DOHH2 (cell line): ENCODE data around the gene CAPN12.

Experiments
- H3F3A ChIP-seq: fragments of 200-600 bp; sonication (generic), shearing (Covaris generic); 2 replicates; pipeline ENCODE4 v1.6.0; 2016; ENCODE audit warnings: antibody characterized with exemption, mild to moderate bottlenecking; ENCODE audit not compliant: control insufficient read depth, insufficient read depth
- H3K27ac ChIP-seq: fragments of 200-600 bp; sonication (generic); 2 replicates; pipeline ENCODE4 v1.5.1; 2014; ENCODE audit warnings: low read depth, mild to moderate bottlenecking, low read length, moderate library complexity
- H3K27me3 ChIP-seq: fragments of 200-600 bp; sonication (generic); 2 replicates; pipeline ENCODE4 v1.6.1; 2014; ENCODE audit warnings: mild to moderate bottlenecking, low read length, mixed read lengths; ENCODE audit not compliant: control insufficient read depth
- H3K36me3 ChIP-seq: fragments of 200-600 bp; sonication (generic); 2 replicates; pipeline ENCODE4 v1.6.1; 2014; ENCODE audit warnings: mild to moderate bottlenecking, low read length, moderate library complexity, mixed read lengths; ENCODE audit not compliant: control insufficient read depth
- H3K4me1 ChIP-seq: fragments of 200-600 bp; sonication (generic); 2 replicates; pipeline ENCODE4 v1.6.1; 2014; ENCODE audit warnings: mild to moderate bottlenecking, low read length, mixed read lengths; ENCODE audit not compliant: control insufficient read depth
- H3K4me2 ChIP-seq: fragments of 200-600 bp; sonication (generic); 2 replicates; pipeline ENCODE4 v1.6.0; 2014; ENCODE audit warnings: mild to moderate bottlenecking, low read length, moderate library complexity
- H3K4me3 ChIP-seq: fragments of 200-600 bp; sonication (generic); 2 replicates; pipeline ENCODE4 v1.5.1; 2014; ENCODE audit warnings: mild to moderate bottlenecking, low read length, mixed read lengths
- H3K79me2 ChIP-seq: fragments of 200-600 bp; sonication (generic); 2 replicates; pipeline ENCODE4 v1.6.1; 2014; ENCODE audit warnings: mild to moderate bottlenecking, low read length, mixed read lengths; ENCODE audit not compliant: control insufficient read depth
- H3K9me2 ChIP-seq: fragments of 200-600 bp; sonication (generic); replicated peaks from 2 replicates; pipeline ENCODE4 v1.6.1; 2014; ENCODE audit warnings: mild to moderate bottlenecking, low read length, mixed read lengths; ENCODE audit not compliant: control insufficient read depth
- H3K9me3 ChIP-seq: fragments of 200-600 bp; sonication (generic); 2 replicates; pipeline ENCODE4 v1.6.1; 2014; ENCODE audit warnings: antibody characterized with exemption, low read length, mixed read lengths; ENCODE audit not compliant: control insufficient read depth, insufficient read depth
- H4K20me1 ChIP-seq: fragments of 200-600 bp; sonication (generic); 2 replicates; pipeline ENCODE4 v1.6.0; 2014; ENCODE audit warnings: low read depth, mild to moderate bottlenecking, antibody characterized with exemption, low read length, moderate library complexity; ENCODE audit not compliant: control insufficient read depth, insufficient read depth
- CTCF ChIP-seq: fragments of 200-600 bp; sonication (generic); IDR thresholded peaks from one replicate; pipeline ENCODE4 v1.5.1; 2014; ENCODE audit warnings: antibody characterized with exemption, mild to moderate bottlenecking, low read depth, low read length; ENCODE audit not compliant: poor library complexity, severe bottlenecking
- EZH2phosphoT487 ChIP-seq: fragments of 200-600 bp; sonication (generic); IDR thresholded peaks from 2 replicates; pipeline ENCODE4 v1.6.1; 2017; ENCODE audit warnings: borderline replicate concordance, mild to moderate bottlenecking, antibody characterized with exemption, low read length, moderate library complexity, mixed read lengths

CAPN12 gene

GRCh38 chr19:38693380-38694223 is 50.7 kb downstream of the CAPN12 start:
- H3F3A ChIP-seq = no peaks in the 10 kb centered on the region
- peaks cover 21% of the 10 kb centered on the region for H4K20me1 ChIP-seq
- H3K79me2 ChIP-seq = peaks cover 89% of the 10 kb centered on the region
- H3K27ac ChIP-seq = no peak overlapping the region
- H3K4me1 ChIP-seq = peaks cover 25% of the 10 kb centered on the region
- H3K27me3 ChIP-seq = no peaks in the 10 kb centered on the region
- H3K36me3 ChIP-seq = peaks cover 11% of the 10 kb centered on the region; the same call in 1 of the 2 replicates
- no peaks in the 10 kb centered on the region for H3K9me2 ChIP-seq
- no peaks in the 10 kb centered on the region for H3K9me3 ChIP-seq
- peak overlapping the region; percentile 37 for H3K4me2 ChIP-seq
- no peak overlapping the region for H3K4me3 ChIP-seq
- TF ChIP-seq CTCF = no peak
- no peak for TF ChIP-seq EZH2phosphoT487

GRCh38 chr19:38692458-38693379 is 51.6 kb downstream of the CAPN12 start:
- Histone ChIP-seq H3F3A (no peaks in the 10 kb centered on the region), H3K4me1 (peaks cover 25% of the 10 kb centered on the region), H3K79me2 (peaks cover 89% of the 10 kb centered on the region), H3K27ac (no peak overlapping the region), H3K27me3 (no peaks in the 10 kb centered on the region), H4K20me1 (peaks cover 17% of the 10 kb centered on the region), H3K9me3 (no peaks in the 10 kb centered on the region), H3K36me3 (peaks cover 11% of the 10 kb centered on the region; the same call in 1 of the 2 replicates), H3K9me2 (no peaks in the 10 kb centered on the region), H3K4me2 (peak overlapping the region; percentile 37; the same call in 1 of the 2 replicates), H3K4me3 (no peak overlapping the region)
- TF ChIP-seq EZH2phosphoT487 (no peak), CTCF (no peak)

GRCh38 chr19:38691938-38692457 is 52.3 kb downstream of the CAPN12 start:
- H3K4me3 ChIP-seq = no peak overlapping the region
- H3K4me2 ChIP-seq = no peak overlapping the region
- no peak for TF ChIP-seq EZH2phosphoT487
- no peak for TF ChIP-seq CTCF
- H3K9me2 ChIP-seq = no peaks in the 10 kb centered on the region
- H3K27ac ChIP-seq = no peak overlapping the region
- H4K20me1 ChIP-seq = peaks cover 17% of the 10 kb centered on the region
- no peaks in the 10 kb centered on the region for H3K9me3 ChIP-seq
- H3K27me3 ChIP-seq = no peaks in the 10 kb centered on the region
- H3K79me2 ChIP-seq = peaks cover 89% of the 10 kb centered on the region
- H3K36me3 ChIP-seq = peaks cover 11% of the 10 kb centered on the region; the same call in 1 of the 2 replicates
- H3F3A ChIP-seq = no peaks in the 10 kb centered on the region
- H3K4me1 ChIP-seq = peaks cover 25% of the 10 kb centered on the region
